ENCODE measurements around the gene PIAS1. TPM values are rescaled to one million over a fixed set of nuclear protein-coding genes. Genes with fewer than 3 reads are reported as not detected.

Gene PIAS1
- total RNA-seq, 1 experiment from 2014 or later, result 29.7 TPM

DNA sequence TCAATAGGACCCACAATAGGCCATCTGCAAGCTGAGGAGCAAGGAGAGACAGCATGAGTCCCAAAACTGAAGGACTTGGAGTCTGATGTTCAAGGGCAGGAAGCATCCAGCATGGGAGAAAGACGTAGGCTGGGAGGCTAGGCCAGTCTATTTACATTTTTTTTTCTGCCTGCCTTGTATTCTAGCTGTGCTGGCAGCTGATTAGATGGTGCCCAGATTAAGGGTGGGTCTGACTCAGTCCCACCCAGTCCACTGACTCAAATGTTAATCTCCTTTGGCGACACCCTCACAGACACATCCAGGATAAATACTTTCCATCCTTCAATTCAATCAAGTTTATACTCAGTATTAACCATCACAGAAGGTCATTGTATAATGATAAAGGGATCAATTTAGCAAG lies 15.9 kb upstream of the PIAS1 start:
- H3K36me3 Mint-ChIP-seq, result no peaks in the 10 kb centered on the region
- no peaks in the 10 kb centered on the region for H3K27me3 Mint-ChIP-seq (ENCODE audit: low read depth)
- ATAC-seq (no peak), DNase-seq (ENCODE audit: low spot score) (no peak)
- no peak overlapping the region for H3K27ac Mint-ChIP-seq
- no peaks in the 10 kb centered on the region for H3K4me1 Mint-ChIP-seq
- no peak for TF ChIP-seq ATF3 (CRISPR knock-in tag; conservative IDR thresholded peaks at IDR 0.05)
- POLR2A ChIA-PET, result no interaction called here
- no peak overlapping the region for H3K4me3 Mint-ChIP-seq
- CTCF ChIA-PET, result no interaction called here
- H3K9me3 Mint-ChIP-seq, result peaks cover 29% of the 10 kb centered on the region

- TF ChIP-seq, protein P1, sequence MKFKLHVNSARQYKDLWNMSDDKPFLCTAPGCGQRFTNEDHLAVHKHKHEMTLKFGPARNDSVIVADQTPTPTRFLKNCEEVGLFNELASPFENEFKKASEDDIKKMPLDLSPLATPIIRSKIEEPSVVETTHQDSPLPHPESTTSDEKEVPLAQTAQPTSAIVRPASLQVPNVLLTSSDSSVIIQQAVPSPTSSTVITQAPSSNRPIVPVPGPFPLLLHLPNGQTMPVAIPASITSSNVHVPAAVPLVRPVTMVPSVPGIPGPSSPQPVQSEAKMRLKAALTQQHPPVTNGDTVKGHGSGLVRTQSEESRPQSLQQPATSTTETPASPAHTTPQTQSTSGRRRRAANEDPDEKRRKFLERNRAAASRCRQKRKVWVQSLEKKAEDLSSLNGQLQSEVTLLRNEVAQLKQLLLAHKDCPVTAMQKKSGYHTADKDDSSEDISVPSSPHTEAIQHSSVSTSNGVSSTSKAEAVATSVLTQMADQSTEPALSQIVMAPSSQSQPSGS (CRISPR knock-in tag; IDR thresholded peaks at IDR 0.05; ENCODE audit: borderline replicate concordance, low read depth), result no peak
- TF ChIP-seq CREM (CRISPR knock-in tag; IDR thresholded peaks at IDR 0.05) (no peak), JUN (CRISPR knock-in tag; IDR thresholded peaks at IDR 0.05) (no peak), TEAD4 (CRISPR knock-in tag; IDR thresholded peaks at IDR 0.05) (no peak)
- TF ChIP-seq, protein P2, sequence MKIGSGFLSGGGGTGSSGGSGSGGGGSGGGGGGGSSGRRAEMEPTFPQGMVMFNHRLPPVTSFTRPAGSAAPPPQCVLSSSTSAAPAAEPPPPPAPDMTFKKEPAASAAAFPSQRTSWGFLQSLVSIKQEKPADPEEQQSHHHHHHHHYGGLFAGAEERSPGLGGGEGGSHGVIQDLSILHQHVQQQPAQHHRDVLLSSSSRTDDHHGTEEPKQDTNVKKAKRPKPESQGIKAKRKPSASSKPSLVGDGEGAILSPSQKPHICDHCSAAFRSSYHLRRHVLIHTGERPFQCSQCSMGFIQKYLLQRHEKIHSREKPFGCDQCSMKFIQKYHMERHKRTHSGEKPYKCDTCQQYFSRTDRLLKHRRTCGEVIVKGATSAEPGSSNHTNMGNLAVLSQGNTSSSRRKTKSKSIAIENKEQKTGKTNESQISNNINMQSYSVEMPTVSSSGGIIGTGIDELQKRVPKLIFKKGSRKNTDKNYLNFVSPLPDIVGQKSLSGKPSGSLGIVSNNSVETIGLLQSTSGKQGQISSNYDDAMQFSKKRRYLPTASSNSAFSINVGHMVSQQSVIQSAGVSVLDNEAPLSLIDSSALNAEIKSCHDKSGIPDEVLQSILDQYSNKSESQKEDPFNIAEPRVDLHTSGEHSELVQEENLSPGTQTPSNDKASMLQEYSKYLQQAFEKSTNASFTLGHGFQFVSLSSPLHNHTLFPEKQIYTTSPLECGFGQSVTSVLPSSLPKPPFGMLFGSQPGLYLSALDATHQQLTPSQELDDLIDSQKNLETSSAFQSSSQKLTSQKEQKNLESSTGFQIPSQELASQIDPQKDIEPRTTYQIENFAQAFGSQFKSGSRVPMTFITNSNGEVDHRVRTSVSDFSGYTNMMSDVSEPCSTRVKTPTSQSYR (CRISPR knock-in tag; IDR thresholded peaks at IDR 0.05), result no peak
- Mint-ChIP-seq H3K27me3 (ENCODE audit: low read depth) (no peaks in the 10 kb centered on the region), H3K4me3 (no peak overlapping the region), H3K27ac (no peak overlapping the region), H3K9me3 (peaks cover 29% of the 10 kb centered on the region), H3K4me1 (no peaks in the 10 kb centered on the region), H3K36me3 (no peaks in the 10 kb centered on the region)
- DNase-seq (ENCODE audit: low spot score) (no peak), ATAC-seq (no peak)
- ChIA-PET CTCF (no interaction called here), POLR2A (no interaction called here)
Observed at GRCh38 chr15:68040144-68040543, 14.0 kb upstream of the PIAS1 start.

DNA sequence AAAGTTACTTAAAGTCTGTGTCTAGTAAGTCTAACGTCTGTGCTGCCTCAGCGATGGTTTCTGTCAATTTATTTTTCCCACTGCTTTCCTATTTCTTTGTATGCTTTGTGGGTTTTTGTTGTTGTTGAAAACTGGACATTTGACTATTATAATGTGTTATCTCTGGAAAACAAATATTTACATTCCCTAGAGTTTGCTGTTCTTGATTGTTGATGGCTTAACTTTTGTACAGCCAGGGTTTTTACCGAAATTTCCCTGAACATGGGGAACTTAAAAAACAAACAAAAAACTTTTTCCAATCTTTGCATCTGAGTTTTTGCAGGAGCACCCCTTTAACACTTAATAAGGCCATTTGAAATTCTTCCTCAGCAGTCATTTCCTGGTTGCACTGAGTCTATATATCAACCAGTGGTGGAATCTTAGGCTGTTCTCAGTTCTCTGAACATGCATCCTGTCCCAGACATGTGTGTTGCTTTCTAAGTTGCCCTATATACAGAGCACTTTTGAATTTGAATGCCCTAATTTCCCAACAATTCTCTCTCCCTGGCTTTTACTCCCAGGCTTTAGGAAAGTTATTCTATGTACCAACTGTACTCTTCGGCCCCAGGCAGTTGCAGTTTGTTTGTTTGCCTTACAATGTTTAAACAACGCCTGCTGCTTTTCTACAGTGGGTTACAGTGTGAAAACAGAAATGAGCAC lies 11.8 kb upstream of the PIAS1 start:
- no peak for ATAC-seq
- Mint-ChIP-seq H3K9me3 (peaks cover 29% of the 10 kb centered on the region), H3K36me3 (no peaks in the 10 kb centered on the region), H3K27ac (no peak overlapping the region), H3K4me1 (no peaks in the 10 kb centered on the region), H3K4me3 (no peak overlapping the region), H3K27me3 (ENCODE audit: low read depth) (no peaks in the 10 kb centered on the region)
- ChIA-PET CTCF (no interaction called here), POLR2A (no interaction called here)
- DNase-seq (ENCODE audit: low spot score), result no peak
- TF ChIP-seq, protein P3, sequence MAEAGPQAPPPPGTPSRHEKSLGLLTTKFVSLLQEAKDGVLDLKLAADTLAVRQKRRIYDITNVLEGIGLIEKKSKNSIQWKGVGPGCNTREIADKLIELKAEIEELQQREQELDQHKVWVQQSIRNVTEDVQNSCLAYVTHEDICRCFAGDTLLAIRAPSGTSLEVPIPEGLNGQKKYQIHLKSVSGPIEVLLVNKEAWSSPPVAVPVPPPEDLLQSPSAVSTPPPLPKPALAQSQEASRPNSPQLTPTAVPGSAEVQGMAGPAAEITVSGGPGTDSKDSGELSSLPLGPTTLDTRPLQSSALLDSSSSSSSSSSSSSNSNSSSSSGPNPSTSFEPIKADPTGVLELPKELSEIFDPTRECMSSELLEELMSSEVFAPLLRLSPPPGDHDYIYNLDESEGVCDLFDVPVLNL (CRISPR knock-in tag; IDR thresholded peaks at IDR 0.05; ENCODE audit: borderline replicate concordance, low read depth), result no peak
- TF ChIP-seq NR1H2 (CRISPR knock-in tag; IDR thresholded peaks at IDR 0.05) (no peak), ZNF121 (CRISPR knock-in tag; IDR thresholded peaks at IDR 0.05) (no peak), IRF2 (CRISPR knock-in tag; IDR thresholded peaks at IDR 0.05; ENCODE audit: borderline replicate concordance, low read depth) (no peak), ATF1 (CRISPR knock-in tag; IDR thresholded peaks at IDR 0.05) (no peak), ZNF512 (CRISPR knock-in tag; IDR thresholded peaks at IDR 0.05; ENCODE audit: borderline replicate concordance) (no peak)
- TF ChIP-seq, protein P4, sequence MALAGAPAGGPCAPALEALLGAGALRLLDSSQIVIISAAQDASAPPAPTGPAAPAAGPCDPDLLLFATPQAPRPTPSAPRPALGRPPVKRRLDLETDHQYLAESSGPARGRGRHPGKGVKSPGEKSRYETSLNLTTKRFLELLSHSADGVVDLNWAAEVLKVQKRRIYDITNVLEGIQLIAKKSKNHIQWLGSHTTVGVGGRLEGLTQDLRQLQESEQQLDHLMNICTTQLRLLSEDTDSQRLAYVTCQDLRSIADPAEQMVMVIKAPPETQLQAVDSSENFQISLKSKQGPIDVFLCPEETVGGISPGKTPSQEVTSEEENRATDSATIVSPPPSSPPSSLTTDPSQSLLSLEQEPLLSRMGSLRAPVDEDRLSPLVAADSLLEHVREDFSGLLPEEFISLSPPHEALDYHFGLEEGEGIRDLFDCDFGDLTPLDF (CRISPR knock-in tag; IDR thresholded peaks at IDR 0.05), result no peak

Data from WTC11 (cell line).